DOHH2 (cell line): Measurements from ENCODE around the gene CBLN3.

Source experiments
- H3F3A ChIP-seq: fragments of 200-600 bp; sonication (generic), shearing (Covaris generic); 2 replicates; pipeline ENCODE4 v1.6.0; 2016; ENCODE audit warnings: antibody characterized with exemption, mild to moderate bottlenecking; ENCODE audit not compliant: control insufficient read depth, insufficient read depth
- H3K27ac ChIP-seq: fragments of 200-600 bp; sonication (generic); 2 replicates; pipeline ENCODE4 v1.5.1; 2014; ENCODE audit warnings: low read depth, mild to moderate bottlenecking, low read length, moderate library complexity
- H3K27me3 ChIP-seq: fragments of 200-600 bp; sonication (generic); 2 replicates; pipeline ENCODE4 v1.6.1; 2014; ENCODE audit warnings: mild to moderate bottlenecking, low read length, mixed read lengths; ENCODE audit not compliant: control insufficient read depth
- H3K36me3 ChIP-seq: fragments of 200-600 bp; sonication (generic); 2 replicates; pipeline ENCODE4 v1.6.1; 2014; ENCODE audit warnings: mild to moderate bottlenecking, low read length, moderate library complexity, mixed read lengths; ENCODE audit not compliant: control insufficient read depth
- H3K4me1 ChIP-seq: fragments of 200-600 bp; sonication (generic); 2 replicates; pipeline ENCODE4 v1.6.1; 2014; ENCODE audit warnings: mild to moderate bottlenecking, low read length, mixed read lengths; ENCODE audit not compliant: control insufficient read depth
- H3K4me2 ChIP-seq: fragments of 200-600 bp; sonication (generic); 2 replicates; pipeline ENCODE4 v1.6.0; 2014; ENCODE audit warnings: mild to moderate bottlenecking, low read length, moderate library complexity
- H3K4me3 ChIP-seq: fragments of 200-600 bp; sonication (generic); 2 replicates; pipeline ENCODE4 v1.5.1; 2014; ENCODE audit warnings: mild to moderate bottlenecking, low read length, mixed read lengths
- H3K79me2 ChIP-seq: fragments of 200-600 bp; sonication (generic); 2 replicates; pipeline ENCODE4 v1.6.1; 2014; ENCODE audit warnings: mild to moderate bottlenecking, low read length, mixed read lengths; ENCODE audit not compliant: control insufficient read depth
- H3K9me2 ChIP-seq: fragments of 200-600 bp; sonication (generic); replicated peaks from 2 replicates; pipeline ENCODE4 v1.6.1; 2014; ENCODE audit warnings: mild to moderate bottlenecking, low read length, mixed read lengths; ENCODE audit not compliant: control insufficient read depth
- H3K9me3 ChIP-seq: fragments of 200-600 bp; sonication (generic); 2 replicates; pipeline ENCODE4 v1.6.1; 2014; ENCODE audit warnings: antibody characterized with exemption, low read length, mixed read lengths; ENCODE audit not compliant: control insufficient read depth, insufficient read depth
- H4K20me1 ChIP-seq: fragments of 200-600 bp; sonication (generic); 2 replicates; pipeline ENCODE4 v1.6.0; 2014; ENCODE audit warnings: low read depth, mild to moderate bottlenecking, antibody characterized with exemption, low read length, moderate library complexity; ENCODE audit not compliant: control insufficient read depth, insufficient read depth
- EZH2phosphoT487 ChIP-seq: fragments of 200-600 bp; sonication (generic); IDR thresholded peaks from 2 replicates; pipeline ENCODE4 v1.6.1; 2017; ENCODE audit warnings: borderline replicate concordance, mild to moderate bottlenecking, antibody characterized with exemption, low read length, moderate library complexity, mixed read lengths
- TF ChIP-seq, protein P1 (sequence below): fragments of 200-600 bp; sonication (generic); IDR thresholded peaks from one replicate; pipeline ENCODE4 v1.5.1; 2014; ENCODE audit warnings: antibody characterized with exemption, mild to moderate bottlenecking, low read depth, low read length; ENCODE audit not compliant: poor library complexity, severe bottlenecking

Gene CBLN3

DNA sequence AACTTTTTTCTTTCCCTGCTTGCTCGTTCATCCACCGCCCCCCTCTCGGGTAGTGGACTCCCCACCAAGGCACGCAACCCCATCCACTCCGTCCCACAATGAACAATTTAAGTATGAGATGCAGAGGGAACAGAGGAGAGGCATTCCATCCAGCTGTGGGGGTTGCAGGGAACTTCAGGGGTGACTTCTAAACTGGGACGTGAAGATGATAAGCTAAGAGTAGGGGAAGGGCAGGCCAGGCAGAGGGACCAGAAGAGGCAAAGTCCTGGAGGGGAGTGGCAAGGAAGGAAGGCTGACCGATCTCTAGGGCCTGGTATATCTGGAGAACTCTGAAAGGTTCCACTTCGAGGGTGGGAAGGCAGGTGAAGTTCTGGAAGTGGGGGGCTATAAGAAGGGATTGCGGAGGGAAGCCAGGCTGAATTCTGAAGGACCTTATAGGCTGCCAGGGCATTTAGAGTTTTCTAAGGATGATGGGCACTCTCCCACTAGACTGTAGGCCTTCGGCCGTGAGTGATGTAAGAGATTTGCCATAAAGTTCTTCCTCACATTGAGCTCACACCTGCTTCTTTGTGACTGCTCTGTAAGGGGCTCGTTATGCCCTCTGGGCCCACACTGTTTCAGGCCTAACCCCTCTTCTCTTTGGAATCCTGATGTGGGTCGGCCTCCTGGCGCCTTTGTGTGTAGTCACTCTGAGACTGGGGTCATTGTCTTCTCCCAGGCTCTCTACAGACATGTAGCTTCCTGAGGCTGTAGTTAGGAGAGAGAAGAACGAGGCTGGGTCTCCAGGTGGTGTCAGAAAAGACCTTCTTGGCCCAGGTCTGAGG lies 49.3 kb downstream of the CBLN3 start:
- Histone ChIP-seq H3K4me1 (no peaks in the 10 kb centered on the region), H3K9me3 (no peaks in the 10 kb centered on the region), H4K20me1 (no peaks in the 10 kb centered on the region), H3K27me3 (peaks cover 4% of the 10 kb centered on the region; the same call in 1 of the 2 replicates), H3F3A (no peaks in the 10 kb centered on the region), H3K4me2 (no peak overlapping the region), H3K9me2 (no peaks in the 10 kb centered on the region), H3K79me2 (no peaks in the 10 kb centered on the region), H3K36me3 (peaks cover 11% of the 10 kb centered on the region; the same call in 1 of the 2 replicates), H3K27ac (no peak overlapping the region), H3K4me3 (no peak overlapping the region)
- no peak for TF ChIP-seq EZH2phosphoT487
- TF ChIP-seq, protein P1, sequence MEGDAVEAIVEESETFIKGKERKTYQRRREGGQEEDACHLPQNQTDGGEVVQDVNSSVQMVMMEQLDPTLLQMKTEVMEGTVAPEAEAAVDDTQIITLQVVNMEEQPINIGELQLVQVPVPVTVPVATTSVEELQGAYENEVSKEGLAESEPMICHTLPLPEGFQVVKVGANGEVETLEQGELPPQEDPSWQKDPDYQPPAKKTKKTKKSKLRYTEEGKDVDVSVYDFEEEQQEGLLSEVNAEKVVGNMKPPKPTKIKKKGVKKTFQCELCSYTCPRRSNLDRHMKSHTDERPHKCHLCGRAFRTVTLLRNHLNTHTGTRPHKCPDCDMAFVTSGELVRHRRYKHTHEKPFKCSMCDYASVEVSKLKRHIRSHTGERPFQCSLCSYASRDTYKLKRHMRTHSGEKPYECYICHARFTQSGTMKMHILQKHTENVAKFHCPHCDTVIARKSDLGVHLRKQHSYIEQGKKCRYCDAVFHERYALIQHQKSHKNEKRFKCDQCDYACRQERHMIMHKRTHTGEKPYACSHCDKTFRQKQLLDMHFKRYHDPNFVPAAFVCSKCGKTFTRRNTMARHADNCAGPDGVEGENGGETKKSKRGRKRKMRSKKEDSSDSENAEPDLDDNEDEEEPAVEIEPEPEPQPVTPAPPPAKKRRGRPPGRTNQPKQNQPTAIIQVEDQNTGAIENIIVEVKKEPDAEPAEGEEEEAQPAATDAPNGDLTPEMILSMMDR: no peak

DNA sequence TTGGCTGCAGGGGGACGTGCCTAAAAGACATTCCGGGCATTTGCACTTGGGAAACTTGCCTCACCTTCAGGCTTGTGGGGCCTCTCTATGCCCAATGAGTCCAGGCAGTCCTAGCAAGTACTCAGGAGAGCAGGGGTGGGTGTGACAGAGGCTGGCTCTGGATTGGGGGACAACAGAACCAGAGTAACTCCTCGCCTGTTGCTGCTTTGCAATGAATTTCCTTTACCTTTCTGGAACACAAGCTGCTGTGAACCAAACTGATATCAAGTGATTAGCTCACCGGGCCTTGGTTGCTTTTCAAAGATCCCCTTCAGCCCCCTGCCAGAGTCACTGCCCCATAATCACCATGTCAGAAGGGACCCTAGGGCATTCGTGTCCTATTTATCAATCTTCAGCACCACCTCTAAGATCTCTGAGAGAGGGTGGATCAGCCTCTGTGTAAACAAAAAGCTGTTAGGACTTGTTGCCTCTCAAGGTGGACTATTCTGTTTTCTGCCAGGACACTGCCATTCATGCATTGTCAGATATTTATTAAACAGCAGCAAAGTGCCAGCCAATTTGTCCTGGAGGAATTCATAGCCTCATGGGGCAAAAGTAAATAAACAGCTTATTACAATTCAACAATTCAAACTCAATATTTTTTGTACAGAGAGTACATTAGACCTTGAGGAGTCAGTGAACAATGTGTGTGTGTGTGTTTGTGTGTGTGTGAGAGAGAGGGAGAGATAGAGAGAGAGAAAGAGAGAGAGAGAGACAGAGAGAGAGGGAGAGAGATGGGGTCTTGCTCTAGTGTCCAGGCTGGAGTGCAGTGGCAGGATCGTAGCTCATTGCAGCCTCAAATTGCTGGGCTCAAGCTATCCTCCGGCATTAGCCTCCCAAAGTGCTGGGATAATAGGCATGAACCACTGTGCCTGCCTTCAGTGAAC lies 50.2 kb downstream of the CBLN3 start:
- Histone ChIP-seq H3K4me2 (no peak overlapping the region), H3K9me2 (no peaks in the 10 kb centered on the region), H3K4me1 (no peaks in the 10 kb centered on the region), H3K36me3 (peaks cover 17% of the 10 kb centered on the region), H3K79me2 (no peaks in the 10 kb centered on the region), H4K20me1 (no peaks in the 10 kb centered on the region), H3K4me3 (no peak overlapping the region), H3K27ac (no peak overlapping the region), H3K9me3 (no peaks in the 10 kb centered on the region), H3K27me3 (peaks cover 3% of the 10 kb centered on the region; the same call in 1 of the 2 replicates), H3F3A (no peaks in the 10 kb centered on the region)
- TF ChIP-seq, protein P1: no peak
- TF ChIP-seq EZH2phosphoT487: no peak

DNA sequence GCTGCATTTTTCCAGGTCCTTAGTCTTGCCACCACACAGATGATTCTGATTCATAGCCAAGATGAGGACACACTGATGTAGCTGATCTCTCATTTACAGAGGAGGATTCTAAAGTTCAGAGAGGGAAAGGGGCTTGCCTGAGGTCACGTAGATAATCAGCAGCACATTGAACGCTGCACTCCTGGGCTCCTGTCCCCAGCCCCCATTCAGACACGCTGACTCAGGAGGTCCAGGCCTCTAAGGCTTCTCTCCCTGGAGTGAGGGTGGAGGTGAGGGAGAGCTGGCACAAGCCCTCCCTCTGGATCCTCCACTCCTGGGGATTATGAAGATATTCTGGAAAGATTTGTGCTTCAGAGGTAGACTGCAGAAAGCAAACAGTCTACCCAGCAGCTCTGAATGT lies 51.1 kb downstream of the CBLN3 start:
- H4K20me1 ChIP-seq: no peaks in the 10 kb centered on the region
- no peaks in the 10 kb centered on the region for H3K9me2 ChIP-seq
- no peaks in the 10 kb centered on the region for H3K4me1 ChIP-seq
- H3K27ac ChIP-seq: no peak overlapping the region
- H3K36me3 ChIP-seq: peaks cover 26% of the 10 kb centered on the region
- H3K4me2 ChIP-seq: no peak overlapping the region
- no peaks in the 10 kb centered on the region for H3K27me3 ChIP-seq
- no peaks in the 10 kb centered on the region for H3K9me3 ChIP-seq
- no peaks in the 10 kb centered on the region for H3F3A ChIP-seq
- no peak overlapping the region for H3K4me3 ChIP-seq
- no peak for TF ChIP-seq EZH2phosphoT487
- TF ChIP-seq, protein P1: no peak
- H3K79me2 ChIP-seq: no peaks in the 10 kb centered on the region
